HepG2 (cell line): ENCODE data around the gene TAF6. TPM values are rescaled to one million over a fixed set of nuclear protein-coding genes. Genes with fewer than 3 reads are reported as not detected.
A peak's percentile ranks its signal among the peaks of the same experiment; 100 is the strongest.

Source experiments
- FOXA1 ChIP-seq, 2 experiments: fragments of 450-650 bp in 1 of 2; sonication (generic) in 1 of 2; formaldehyde crosslinking in 1 of 2; IDR thresholded peaks; 2 replicates each; pipeline versions ENCODE4 v1.4.0 to v1.6.1; 2016 to 2020; ENCODE audit warnings: missing genetic modification reagents in 1 of 2
- RAD51 ChIP-seq: fragments of 450-650 bp; IDR thresholded peaks from 2 replicates; pipeline ENCODE4 v1.6.1; 2016; ENCODE audit warnings: borderline replicate concordance
- REL ChIP-seq: sonication (generic); formaldehyde crosslinking; conservative IDR thresholded peaks from 2 replicates; pipeline ENCODE4 v1.8.0; 2022; ENCODE audit warnings: mild to moderate bottlenecking, missing genetic modification reagents, moderate library complexity
- TAF1 ChIP-seq: sonication (generic); formaldehyde crosslinking; IDR thresholded peaks from 2 replicates; pipeline ENCODE4 v1.4.0; 2020; ENCODE audit warnings: missing genetic modification reagents
- ZFX ChIP-seq: sonication (generic); formaldehyde crosslinking; IDR thresholded peaks from 2 replicates; pipeline ENCODE4 v1.4.0; 2020; ENCODE audit warnings: mild to moderate bottlenecking, low read depth, missing genetic modification reagents, moderate library complexity
- polyA plus RNA-seq, 8 experiments: library from polyadenylated mRNA; depleted of rRNA in 3 of 8; stranded (reverse) in 7 of 8; unstranded in 1 of 8; fragments of >200 nt; fragmentation: Illumina TruSeq in 4 of 8; extraction: Trizol in 4 of 8; gene quantifications; 2 replicates each; pipeline versions ENCODE4 v1.2.1 to v1.2.3, GENCODE V29; 2011 to 2016; ENCODE audit warnings: low read depth in 4 of 8, missing spikeins in 1 of 8, mixed read lengths in 1 of 8; ENCODE audit not compliant: insufficient read depth in 1 of 8
- total RNA-seq, 5 experiments: library from RNA; depleted of rRNA; stranded (reverse); fragments of >200 nt; fragmentation: Illumina TruSeq; extraction: Trizol; gene quantifications; 2 replicates each; pipeline ENCODE4 v1.2.3, GENCODE V29; 2016; ENCODE audit warnings: low read depth in 1 of 5
- TF ChIP-seq, protein P1 (sequence below): IDR thresholded peaks from 2 replicates; pipeline ENCODE4 v1.6.1; 2016; ENCODE audit warnings: missing biosample characterization, missing genetic modification reagents, low read depth
- TF ChIP-seq, protein P2 (sequence below): sonication (generic); formaldehyde crosslinking; IDR thresholded peaks from 2 replicates; pipeline ENCODE4 v1.4.0; 2020; ENCODE audit warnings: missing genetic modification reagents
- TF ChIP-seq, protein P3 (sequence below): sonication (generic); formaldehyde crosslinking; IDR thresholded peaks from 2 replicates; pipeline ENCODE4 v1.4.0; 2020; ENCODE audit warnings: mild to moderate bottlenecking, missing genetic modification reagents
- TF ChIP-seq, protein P4 (sequence below): sonication (generic); formaldehyde crosslinking; IDR thresholded peaks from 2 replicates; pipeline ENCODE4 v1.9.0; 2021; ENCODE audit warnings: mild to moderate bottlenecking, missing genetic modification reagents
- TF ChIP-seq, protein P5 (sequence below): sonication (generic); formaldehyde crosslinking; IDR thresholded peaks from 2 replicates; pipeline ENCODE4 v1.9.0; 2022; ENCODE audit warnings: missing genetic modification reagents, mild to moderate bottlenecking, borderline replicate concordance

The TAF6 gene
- total and polyA plus RNA-seq, 2 of the 13 experiments (the other 11 are each of a cell fraction or from before 2014, with no cell fraction given): 12.9 to 18.8 TPM

DNA sequence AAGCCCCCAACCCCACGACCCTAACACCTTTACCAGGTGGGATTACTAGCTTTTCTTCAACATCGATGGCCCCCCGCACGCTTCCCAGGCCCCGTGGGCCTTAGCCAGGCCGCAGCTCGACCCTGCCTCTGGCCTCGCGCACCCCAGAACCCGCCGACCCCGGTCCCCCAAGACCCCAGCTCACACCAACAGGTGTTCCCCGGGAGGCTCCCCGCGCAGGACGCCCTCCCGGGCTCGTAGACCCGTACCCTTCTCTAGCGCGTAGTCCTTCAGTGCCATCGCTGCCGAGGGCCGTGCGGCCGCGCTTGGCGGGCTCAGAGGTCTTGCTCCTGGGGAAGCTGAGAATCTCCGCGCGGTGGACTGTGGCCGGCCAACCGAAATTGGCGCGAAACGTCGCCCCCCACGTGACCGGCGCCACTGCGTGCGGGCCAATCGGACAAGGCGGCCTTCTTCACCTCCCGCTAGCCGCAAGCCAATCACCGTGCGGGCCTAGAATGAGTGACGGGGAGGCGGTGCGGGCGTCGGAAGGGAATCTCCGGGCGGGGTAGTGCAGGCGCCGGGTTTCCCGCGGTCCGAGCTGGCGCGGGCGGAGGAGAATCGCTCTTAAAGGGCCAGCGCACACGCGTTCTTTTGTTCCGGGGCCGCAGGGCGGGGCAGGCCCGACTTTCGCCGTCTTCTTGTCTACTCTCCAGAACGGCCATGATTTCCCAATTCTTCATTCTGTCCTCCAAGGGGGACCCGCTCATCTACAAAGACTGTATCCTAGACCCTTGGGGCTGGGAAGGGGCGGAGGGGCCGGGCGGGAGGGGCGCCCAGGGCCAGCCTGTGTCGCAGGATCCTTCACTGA is 17.9 kb downstream of the TAF6 start, which contains the start of the genes AP4M1 and MCM7 (continued):
- peak; percentile 59 for TF ChIP-seq ZFX
- TF ChIP-seq FOXA1 (IDR thresholded peaks at IDR 0.05): no peak
- TF ChIP-seq FOXA1 (CRISPR knock-in tag; IDR thresholded peaks at IDR 0.05): no peak
- peak; percentile 92 for TF ChIP-seq RAD51
- TF ChIP-seq, protein P1, sequence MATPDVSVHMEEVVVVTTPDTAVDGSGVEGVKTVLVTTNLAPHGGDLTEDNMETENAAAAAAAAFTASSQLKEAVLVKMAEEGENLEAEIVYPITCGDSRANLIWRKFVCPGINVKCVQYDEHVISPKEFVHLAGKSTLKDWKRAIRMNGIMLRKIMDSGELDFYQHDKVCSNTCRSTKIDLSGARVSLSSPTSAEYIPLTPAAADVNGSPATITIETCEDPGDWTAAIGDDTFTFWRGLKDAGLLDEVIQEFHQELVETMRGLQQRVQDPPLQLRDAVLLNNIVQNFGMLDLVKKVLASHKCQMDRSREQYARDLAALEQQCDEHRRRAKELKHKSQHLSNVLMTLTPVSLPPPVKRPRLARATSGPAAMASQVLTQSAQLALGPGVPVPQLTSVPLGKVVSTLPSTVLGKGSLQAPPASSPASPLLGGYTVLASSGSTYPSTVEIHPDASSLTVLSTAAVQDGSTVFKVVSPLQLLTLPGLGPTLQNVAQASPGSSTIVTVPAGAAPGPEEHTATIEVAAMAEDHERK (CRISPR knock-in tag): peak; percentile 84
- TF ChIP-seq TAF1: peak; percentile 60
- TF ChIP-seq, protein P2, sequence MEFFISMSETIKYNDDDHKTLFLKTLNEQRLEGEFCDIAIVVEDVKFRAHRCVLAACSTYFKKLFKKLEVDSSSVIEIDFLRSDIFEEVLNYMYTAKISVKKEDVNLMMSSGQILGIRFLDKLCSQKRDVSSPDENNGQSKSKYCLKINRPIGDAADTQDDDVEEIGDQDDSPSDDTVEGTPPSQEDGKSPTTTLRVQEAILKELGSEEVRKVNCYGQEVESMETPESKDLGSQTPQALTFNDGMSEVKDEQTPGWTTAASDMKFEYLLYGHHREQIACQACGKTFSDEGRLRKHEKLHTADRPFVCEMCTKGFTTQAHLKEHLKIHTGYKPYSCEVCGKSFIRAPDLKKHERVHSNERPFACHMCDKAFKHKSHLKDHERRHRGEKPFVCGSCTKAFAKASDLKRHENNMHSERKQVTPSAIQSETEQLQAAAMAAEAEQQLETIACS (CRISPR knock-in tag): 0 out of 2 replicates have a peak, but pooled peaks have one; percentile 21
- TF ChIP-seq, protein P3, sequence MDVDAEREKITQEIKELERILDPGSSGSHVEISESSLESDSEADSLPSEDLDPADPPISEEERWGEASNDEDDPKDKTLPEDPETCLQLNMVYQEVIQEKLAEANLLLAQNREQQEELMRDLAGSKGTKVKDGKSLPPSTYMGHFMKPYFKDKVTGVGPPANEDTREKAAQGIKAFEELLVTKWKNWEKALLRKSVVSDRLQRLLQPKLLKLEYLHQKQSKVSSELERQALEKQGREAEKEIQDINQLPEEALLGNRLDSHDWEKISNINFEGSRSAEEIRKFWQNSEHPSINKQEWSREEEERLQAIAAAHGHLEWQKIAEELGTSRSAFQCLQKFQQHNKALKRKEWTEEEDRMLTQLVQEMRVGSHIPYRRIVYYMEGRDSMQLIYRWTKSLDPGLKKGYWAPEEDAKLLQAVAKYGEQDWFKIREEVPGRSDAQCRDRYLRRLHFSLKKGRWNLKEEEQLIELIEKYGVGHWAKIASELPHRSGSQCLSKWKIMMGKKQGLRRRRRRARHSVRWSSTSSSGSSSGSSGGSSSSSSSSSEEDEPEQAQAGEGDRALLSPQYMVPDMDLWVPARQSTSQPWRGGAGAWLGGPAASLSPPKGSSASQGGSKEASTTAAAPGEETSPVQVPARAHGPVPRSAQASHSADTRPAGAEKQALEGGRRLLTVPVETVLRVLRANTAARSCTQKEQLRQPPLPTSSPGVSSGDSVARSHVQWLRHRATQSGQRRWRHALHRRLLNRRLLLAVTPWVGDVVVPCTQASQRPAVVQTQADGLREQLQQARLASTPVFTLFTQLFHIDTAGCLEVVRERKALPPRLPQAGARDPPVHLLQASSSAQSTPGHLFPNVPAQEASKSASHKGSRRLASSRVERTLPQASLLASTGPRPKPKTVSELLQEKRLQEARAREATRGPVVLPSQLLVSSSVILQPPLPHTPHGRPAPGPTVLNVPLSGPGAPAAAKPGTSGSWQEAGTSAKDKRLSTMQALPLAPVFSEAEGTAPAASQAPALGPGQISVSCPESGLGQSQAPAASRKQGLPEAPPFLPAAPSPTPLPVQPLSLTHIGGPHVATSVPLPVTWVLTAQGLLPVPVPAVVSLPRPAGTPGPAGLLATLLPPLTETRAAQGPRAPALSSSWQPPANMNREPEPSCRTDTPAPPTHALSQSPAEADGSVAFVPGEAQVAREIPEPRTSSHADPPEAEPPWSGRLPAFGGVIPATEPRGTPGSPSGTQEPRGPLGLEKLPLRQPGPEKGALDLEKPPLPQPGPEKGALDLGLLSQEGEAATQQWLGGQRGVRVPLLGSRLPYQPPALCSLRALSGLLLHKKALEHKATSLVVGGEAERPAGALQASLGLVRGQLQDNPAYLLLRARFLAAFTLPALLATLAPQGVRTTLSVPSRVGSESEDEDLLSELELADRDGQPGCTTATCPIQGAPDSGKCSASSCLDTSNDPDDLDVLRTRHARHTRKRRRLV (CRISPR knock-in tag): no peak
- TF ChIP-seq, protein P4, sequence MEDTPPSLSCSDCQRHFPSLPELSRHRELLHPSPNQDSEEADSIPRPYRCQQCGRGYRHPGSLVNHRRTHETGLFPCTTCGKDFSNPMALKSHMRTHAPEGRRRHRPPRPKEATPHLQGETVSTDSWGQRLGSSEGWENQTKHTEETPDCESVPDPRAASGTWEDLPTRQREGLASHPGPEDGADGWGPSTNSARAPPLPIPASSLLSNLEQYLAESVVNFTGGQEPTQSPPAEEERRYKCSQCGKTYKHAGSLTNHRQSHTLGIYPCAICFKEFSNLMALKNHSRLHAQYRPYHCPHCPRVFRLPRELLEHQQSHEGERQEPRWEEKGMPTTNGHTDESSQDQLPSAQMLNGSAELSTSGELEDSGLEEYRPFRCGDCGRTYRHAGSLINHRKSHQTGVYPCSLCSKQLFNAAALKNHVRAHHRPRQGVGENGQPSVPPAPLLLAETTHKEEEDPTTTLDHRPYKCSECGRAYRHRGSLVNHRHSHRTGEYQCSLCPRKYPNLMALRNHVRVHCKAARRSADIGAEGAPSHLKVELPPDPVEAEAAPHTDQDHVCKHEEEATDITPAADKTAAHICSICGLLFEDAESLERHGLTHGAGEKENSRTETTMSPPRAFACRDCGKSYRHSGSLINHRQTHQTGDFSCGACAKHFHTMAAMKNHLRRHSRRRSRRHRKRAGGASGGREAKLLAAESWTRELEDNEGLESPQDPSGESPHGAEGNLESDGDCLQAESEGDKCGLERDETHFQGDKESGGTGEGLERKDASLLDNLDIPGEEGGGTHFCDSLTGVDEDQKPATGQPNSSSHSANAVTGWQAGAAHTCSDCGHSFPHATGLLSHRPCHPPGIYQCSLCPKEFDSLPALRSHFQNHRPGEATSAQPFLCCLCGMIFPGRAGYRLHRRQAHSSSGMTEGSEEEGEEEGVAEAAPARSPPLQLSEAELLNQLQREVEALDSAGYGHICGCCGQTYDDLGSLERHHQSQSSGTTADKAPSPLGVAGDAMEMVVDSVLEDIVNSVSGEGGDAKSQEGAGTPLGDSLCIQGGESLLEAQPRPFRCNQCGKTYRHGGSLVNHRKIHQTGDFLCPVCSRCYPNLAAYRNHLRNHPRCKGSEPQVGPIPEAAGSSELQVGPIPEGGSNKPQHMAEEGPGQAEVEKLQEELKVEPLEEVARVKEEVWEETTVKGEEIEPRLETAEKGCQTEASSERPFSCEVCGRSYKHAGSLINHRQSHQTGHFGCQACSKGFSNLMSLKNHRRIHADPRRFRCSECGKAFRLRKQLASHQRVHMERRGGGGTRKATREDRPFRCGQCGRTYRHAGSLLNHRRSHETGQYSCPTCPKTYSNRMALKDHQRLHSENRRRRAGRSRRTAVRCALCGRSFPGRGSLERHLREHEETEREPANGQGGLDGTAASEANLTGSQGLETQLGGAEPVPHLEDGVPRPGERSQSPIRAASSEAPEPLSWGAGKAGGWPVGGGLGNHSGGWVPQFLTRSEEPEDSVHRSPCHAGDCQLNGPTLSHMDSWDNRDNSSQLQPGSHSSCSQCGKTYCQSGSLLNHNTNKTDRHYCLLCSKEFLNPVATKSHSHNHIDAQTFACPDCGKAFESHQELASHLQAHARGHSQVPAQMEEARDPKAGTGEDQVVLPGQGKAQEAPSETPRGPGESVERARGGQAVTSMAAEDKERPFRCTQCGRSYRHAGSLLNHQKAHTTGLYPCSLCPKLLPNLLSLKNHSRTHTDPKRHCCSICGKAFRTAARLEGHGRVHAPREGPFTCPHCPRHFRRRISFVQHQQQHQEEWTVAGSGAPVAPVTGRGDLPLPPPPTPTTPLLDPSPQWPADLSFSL (CRISPR knock-in tag): no peak
- TF ChIP-seq, protein P5, sequence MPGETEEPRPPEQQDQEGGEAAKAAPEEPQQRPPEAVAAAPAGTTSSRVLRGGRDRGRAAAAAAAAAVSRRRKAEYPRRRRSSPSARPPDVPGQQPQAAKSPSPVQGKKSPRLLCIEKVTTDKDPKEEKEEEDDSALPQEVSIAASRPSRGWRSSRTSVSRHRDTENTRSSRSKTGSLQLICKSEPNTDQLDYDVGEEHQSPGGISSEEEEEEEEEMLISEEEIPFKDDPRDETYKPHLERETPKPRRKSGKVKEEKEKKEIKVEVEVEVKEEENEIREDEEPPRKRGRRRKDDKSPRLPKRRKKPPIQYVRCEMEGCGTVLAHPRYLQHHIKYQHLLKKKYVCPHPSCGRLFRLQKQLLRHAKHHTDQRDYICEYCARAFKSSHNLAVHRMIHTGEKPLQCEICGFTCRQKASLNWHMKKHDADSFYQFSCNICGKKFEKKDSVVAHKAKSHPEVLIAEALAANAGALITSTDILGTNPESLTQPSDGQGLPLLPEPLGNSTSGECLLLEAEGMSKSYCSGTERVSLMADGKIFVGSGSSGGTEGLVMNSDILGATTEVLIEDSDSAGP: peak; percentile 100
- peak; percentile 72 for TF ChIP-seq REL (CRISPR knock-in tag)
